HG02678 (cell line): ENCODE measurements around the gene FKBP2.
A peak's percentile ranks its signal among the peaks of the same experiment; 100 is the strongest.

Experiments used
- ATAC-seq: cut with Tn5 transposase; IDR thresholded peaks from one replicate; pipeline ENCODE4 v1.9.1; 2021; ENCODE audit warnings: mild to moderate bottlenecking, moderate library complexity; ENCODE audit not compliant: unreplicated experiment

The FKBP2 gene

DNA sequence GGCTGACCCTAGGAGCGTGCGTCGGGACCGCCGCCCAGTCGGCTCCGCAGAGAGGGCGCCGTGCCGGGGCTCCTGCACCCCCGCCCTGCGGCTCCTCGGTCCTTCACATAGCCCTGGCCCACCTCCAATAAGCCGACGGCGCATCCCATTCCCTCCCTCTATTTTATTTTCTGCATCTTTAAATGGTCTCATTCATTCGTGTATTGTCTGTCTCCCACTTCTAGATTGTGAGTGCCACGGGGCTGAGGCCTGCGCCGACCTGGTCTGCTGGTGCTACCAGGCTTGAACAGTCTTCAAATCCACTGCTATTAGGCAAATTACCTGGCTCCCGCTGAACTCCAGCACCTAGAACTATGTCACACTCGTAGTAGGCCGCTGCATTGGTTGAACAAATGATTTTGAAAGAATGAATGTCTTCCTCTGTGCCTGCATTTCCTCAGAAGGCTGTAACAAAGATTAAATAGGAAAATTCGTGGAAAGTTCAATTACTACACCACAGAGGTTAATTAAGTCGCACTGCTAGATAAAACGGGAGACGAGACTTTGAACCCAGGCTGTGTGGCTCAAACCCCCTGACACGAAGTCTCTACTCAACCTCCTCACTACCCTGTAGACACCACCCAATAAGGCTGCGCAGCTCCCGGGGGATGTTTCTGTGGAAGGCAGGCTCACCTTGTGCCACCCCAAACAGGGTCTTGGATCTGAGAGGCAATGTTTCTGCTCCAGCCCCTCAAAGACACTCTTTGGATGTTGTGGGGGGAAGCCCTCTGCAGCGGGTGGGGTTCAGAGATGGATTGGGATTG lies 7.0 kb downstream of the FKBP2 start:
- no peak for ATAC-seq

DNA sequence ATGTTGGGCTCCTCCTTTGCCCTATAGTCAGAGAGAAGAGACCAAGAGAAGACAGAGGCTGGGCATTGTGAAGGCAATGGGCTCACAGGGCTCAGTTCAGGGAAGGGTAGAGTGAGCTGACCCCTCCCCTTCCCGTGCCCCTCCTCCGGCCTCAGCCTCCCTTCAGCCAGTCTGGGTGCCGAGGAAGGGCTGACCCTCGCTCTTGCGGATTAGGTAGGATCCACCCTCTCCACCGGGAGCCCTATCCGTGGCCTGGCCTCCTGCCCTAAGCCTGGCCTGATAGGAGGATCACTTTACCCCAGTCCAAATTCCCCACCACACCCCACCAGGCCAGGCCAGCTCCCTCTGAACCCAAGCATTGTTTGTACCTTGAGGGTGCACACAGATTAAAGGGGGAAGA lies 7.7 kb downstream of the FKBP2 start:
- no peak for ATAC-seq

GRCh38 chr11:64249038-64249437 lies 8.1 kb downstream of the FKBP2 start:
- ATAC-seq: no peak

DNA sequence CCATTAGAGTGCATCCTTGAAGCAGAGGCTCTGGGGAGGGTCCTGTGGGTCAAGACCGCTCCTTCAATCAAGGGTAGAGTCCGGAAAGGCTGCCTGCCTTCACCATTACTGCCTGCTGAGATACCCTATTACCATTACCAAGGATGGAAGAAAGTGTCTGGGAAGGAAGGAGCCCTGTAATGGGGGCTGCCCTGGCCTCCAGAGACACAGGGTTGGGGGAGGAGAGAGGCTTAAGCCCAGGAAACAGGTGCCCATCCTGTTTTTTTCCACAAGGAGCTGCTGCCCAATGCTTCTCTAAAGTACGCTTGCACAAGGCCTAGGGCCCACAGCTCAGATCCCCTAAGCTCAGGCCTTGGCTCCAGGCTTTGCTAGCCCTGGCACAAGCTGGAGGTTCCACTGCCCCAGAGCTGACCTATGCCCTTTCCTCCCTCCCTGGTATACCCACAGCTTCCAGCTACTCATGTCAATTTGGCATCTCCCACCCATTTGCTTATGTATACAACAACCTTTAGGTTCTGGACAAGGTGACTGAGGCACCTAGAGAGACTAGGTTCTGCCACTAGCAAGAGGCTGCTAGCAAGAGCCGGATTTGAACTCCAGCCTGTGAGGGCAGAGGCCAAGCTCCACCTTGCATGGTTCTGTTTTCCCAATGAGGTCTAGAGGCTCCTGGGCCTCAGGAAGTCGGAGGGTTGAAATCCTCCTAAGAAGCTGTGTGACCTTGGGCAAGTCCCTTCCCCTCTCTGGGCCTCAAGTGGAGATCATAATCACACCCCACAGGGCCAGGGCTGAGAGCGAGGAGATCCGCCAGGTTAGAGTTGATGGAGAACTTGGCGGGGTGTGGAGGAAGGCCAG lies 8.9 kb downstream of the FKBP2 start:
- ATAC-seq: no peak

DNA sequence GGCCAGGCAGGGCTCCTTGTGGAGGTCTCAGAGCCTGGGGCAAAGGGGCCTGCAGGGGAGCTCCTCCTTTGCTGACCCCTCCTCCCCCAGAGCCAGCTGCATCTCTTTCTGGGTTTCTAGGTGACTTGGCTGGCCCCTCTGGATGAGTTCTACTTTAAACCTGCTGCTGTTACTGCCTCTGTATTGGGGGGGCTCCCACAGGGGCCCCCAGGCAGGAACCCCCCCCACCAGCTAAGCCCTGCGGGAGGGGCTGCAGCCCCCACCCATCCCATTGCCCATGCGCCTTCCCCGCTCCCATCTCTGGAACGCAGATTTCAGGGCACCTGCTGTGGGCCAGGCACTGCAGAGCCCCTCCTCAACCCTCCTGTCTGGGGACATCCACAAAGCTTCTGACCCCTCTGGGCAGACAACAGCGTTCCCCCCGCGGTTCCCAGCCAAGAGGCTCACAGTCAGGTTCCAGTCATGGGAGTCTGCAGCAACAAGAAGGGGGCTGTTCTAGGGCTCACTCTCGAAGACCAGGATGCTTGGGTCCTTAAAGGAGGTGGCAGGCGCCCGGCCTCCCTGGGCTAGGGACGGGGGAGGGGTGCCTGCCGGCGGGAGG lies 9.6 kb downstream of the FKBP2 start:
- no peak for ATAC-seq

DNA sequence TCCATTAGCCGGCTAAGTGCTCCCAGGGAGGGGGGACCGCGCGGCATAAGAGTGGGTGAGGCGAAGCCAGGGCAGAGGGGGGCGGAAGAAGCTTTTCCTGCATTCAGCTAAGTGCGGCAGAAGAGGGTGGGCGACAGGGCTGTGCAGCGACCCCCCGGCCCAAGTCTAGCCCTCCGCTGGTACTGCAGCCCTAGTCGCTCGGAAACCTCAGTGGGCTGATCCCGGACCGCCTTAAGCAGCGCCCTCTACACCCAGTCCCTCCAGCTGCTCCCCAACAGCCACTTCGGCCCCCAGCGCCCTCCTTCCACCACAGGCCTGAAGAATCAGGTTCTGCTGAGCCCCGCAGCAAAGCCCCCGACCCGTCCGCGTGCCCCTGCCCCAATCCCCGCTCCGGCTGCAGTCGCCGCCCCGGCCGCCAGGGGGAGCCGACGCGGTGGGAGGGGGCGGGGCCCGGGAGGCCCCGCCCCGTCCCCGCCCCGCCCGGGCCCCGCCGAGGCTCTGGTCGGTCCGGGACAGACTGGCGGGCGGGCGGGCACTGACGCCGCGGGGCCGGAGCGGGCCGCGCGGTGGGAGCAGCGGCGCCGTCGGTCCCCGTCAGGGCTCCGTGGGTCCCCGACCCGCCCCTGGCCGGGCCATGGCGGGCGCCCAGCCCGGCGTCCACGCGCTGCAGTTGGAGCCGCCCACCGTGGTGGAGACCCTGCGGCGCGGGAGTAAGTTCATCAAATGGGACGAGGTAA lies 10.3 kb downstream of the FKBP2 start, which contains the start of gene PLCB3:
PLCB3 (plus strand) TSS at position 515 of the 737 bp plus-strand sequence; CDS start at position 635, 120 bp downstream.
- peak; percentile 41 for ATAC-seq

GRCh38 chr11:64251753-64252002 lies 10.8 kb downstream of the FKBP2 start:
- no peak for ATAC-seq

GRCh38 chr11:64252003-64252872 lies 11.3 kb downstream of the FKBP2 start:
- ATAC-seq: no peak

DNA sequence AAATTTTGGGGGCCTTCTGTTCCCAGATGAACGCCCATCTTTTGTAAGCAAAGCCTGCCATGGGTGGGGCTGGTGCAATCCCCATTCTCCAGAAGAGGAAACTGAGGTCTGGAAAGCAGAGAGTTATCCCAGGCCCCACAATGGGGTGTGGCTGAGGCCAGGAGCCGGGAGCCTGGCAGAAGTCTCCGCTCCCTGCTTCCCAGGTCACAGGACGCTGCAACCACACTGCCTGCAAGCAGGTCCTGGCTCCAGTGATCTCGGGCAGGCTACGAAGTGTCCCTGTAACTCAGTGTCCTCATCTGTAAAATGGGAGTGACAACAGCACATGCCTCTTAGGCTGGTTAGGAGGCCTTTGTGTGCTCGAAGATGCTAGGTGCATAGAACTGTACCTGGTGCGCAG lies 12.1 kb downstream of the FKBP2 start:
- no peak for ATAC-seq

DNA sequence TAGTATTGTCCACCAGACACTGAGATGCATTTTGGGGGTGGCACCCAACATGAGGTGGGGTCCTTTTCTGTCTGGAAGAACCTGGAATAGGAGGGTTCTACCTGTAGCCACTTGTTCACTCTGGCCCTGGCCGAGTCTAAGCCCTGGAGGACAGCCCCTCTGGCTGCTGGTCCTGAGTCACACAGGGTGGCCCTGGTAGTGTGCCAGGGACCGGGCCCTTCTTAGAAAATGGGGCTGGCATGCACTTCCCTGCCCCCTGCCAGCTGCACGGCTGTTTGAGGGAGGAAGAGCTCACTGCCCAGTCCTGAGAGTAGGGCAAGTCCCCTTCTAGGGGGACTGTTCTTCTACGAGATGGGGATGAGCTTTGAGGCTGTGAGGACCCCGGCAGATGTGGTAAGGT lies 12.6 kb downstream of the FKBP2 start:
- ATAC-seq: no peak

- no peak for ATAC-seq
Measured at GRCh38 chr11:64254326-64254725, 13.4 kb downstream of the FKBP2 start.

GRCh38 chr11:64255135-64256128 lies 14.5 kb downstream of the FKBP2 start:
- no peak for ATAC-seq

DNA sequence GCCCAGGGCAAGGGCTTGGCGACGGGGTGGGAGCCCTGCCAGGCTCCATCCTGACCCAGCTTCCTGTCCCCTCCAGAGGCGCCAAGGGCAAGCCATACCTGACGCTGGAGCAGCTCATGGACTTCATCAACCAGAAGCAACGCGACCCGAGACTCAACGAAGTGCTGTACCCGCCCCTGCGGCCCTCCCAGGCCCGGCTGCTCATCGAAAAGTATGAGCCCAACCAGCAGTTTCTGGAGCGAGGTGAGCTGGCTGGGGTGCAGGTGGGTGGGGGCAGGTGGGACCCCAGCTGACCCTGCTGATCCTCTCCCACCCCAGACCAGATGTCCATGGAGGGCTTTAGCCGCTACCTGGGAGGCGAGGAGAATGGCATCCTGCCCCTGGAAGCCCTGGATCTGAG lies 15.4 kb downstream of the FKBP2 start:
- no peak for ATAC-seq

GRCh38 chr11:64258356-64258755 lies 17.5 kb downstream of the FKBP2 start:
- no peak for ATAC-seq

GRCh38 chr11:64258946-64259532 lies 18.1 kb downstream of the FKBP2 start:
- no peak for ATAC-seq

GRCh38 chr11:64259533-64260067 lies 18.7 kb downstream of the FKBP2 start:
- no peak for ATAC-seq

- no peak for ATAC-seq
Measured at GRCh38 chr11:64260147-64260708, 19.3 kb downstream of the FKBP2 start.

- no peak for ATAC-seq
Measured at GRCh38 chr11:64261556-64262080, 20.7 kb downstream of the FKBP2 start.
